Measurements from ENCODE around the gene WWC2.

DNA sequence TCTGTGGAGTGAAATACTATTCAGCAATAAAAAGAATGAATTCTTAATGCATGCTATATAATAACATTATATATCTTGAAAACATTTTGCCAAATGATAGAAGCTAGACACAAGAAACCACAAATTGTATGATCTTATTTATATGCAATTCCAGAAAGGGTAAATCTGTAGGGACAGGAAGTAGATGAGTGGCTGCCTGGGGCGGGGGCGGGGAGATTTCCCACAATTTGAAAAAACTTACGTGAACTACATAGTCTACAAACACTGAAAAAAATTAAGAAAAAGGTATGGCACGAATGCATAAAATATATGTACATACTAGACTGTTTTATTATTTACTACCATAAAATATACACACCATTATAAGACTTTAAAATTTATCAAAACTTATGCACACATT is 81.6 kb downstream of the WWC2 start:
- no peak for TF ChIP-seq CTCF (IDR thresholded peaks at IDR 0.05; ENCODE audit: insufficient read depth, low read length)
- no peak for TF ChIP-seq POLR2AphosphoS5 (IDR thresholded peaks at IDR 0.05; ENCODE audit: low read depth)
- TF ChIP-seq GABPA (IDR thresholded peaks at IDR 0.05; ENCODE audit: low read depth) = no peak
- no peak for TF ChIP-seq SPI1 (IDR thresholded peaks at IDR 0.05; ENCODE audit: borderline replicate concordance, low read depth)
- no peak for TF ChIP-seq REST (IDR thresholded peaks at IDR 0.05; ENCODE audit: insufficient replicate concordance, low read depth)

Measured in HL-60 (cell line).